ENCODE results near the gene KIDINS220. TPM values are rescaled to one million over a fixed set of nuclear protein-coding genes. Genes with fewer than 3 reads are reported as not detected.

KIDINS220 gene
- total RNA-seq, 2 experiments from 2014 or later, result 28.9 to 29.9 TPM

DNA sequence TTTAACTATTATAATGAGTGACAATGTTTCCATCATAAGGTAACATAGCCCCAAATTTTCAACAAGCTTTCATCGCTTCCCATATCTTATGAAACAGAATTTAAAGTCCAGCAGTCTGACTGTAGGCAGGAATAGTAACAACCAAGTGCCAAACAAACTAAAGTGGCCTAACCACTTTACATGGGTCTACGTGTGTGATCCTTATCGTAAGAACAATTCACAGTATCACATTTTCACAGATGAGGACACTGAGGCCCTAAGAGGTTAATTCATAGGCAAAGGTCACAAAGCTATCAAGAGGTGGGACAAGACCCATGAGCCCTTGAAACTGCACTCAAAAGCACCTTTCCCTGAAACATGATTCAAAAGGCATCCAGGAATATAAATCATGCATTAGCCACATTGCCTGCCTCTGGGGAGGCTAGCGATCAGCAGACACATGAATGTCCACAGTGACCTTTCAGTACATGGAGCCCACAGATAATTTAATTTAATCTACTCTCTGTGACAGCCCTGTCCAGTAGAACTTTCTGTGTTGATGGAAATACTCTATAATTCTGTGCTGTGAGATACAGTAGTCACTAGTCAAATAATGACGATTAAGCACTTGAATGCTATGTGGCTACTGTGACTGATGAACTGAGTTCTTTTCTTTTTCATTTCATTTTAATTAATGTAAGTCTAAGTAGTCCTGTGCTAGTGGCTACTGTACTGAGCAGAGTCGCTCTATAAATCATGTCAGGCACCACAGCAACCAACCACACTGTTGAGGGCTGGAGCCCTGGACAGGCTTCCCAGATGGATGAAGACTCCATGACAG is 30.3 kb downstream of the KIDINS220 start:
- no peak overlapping the region for H3K27ac Mint-ChIP-seq
- H3K4me1 Mint-ChIP-seq, result peaks cover 20% of the 10 kb centered on the region
- DNase-seq (no peak), ATAC-seq (no peak)
- CTCF ChIA-PET, result interaction anchor here (1.4 kb wide), 1 partner anchor 9 kb away, joined by 3 read pairs; no protein-coding TSS in a partner anchor
- H3K27me3 Mint-ChIP-seq, result no peaks in the 10 kb centered on the region
- H3K36me3 Mint-ChIP-seq, result peaks cover 53% of the 10 kb centered on the region
- H3K9me3 Mint-ChIP-seq (ENCODE audit: low read depth), result no peaks in the 10 kb centered on the region
- no peak overlapping the region for H3K4me3 Mint-ChIP-seq

DNA sequence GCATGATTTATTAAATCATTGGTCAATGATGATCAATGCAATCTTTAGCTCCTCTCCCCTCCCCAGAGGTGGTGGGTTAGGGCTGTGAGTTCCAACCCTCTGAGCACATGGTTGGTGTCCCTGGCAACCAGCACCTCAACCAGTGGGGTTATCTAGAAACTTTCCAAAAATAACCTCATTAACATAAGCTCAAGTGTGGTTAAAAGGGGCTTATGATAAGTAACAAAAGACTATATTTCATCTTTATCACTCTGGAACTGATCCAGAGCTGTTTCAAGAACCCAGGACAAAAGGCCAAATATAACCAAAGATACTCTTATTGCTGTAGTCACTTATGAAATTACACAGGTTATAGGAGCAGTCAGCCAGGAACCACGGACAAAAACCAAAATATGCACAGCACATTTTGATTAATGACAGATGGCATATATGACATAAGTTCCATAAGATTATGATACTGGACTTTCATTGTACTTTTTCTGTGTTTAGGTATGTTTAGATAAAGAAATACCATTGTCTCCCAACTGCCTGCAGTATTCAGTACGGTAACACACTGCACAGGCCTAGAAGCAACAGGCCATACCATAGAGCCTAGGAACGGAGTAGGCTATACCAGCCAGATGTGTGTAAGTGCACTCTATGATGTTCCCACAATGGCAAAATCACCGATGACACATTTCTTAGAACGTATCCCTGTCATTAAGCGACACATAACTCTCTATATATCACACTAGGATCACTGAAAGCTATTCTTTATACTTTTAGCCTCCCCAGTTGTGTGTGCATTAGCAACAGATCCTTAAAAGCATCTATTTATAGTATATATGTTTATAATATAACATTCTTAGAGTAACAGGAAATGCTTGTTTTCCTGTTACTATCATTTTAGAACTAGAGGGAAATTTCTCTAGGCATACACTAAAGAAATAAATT is 31.9 kb downstream of the KIDINS220 start:
- H3K4me1 Mint-ChIP-seq, result peaks cover 20% of the 10 kb centered on the region
- no peak overlapping the region for H3K4me3 Mint-ChIP-seq
- CTCF ChIA-PET, result interaction anchor here (0.8 to 1.4 kb wide), 2 partner anchors 10 to 93 kb away, joined by 3 read pairs; no protein-coding TSS in a partner anchor
- no peaks in the 10 kb centered on the region for H3K9me3 Mint-ChIP-seq (ENCODE audit: low read depth)
- H3K36me3 Mint-ChIP-seq, result peaks cover 55% of the 10 kb centered on the region
- ATAC-seq (no peak), DNase-seq (no peak)
- no peak overlapping the region for H3K27ac Mint-ChIP-seq
- H3K27me3 Mint-ChIP-seq, result no peaks in the 10 kb centered on the region

DNA sequence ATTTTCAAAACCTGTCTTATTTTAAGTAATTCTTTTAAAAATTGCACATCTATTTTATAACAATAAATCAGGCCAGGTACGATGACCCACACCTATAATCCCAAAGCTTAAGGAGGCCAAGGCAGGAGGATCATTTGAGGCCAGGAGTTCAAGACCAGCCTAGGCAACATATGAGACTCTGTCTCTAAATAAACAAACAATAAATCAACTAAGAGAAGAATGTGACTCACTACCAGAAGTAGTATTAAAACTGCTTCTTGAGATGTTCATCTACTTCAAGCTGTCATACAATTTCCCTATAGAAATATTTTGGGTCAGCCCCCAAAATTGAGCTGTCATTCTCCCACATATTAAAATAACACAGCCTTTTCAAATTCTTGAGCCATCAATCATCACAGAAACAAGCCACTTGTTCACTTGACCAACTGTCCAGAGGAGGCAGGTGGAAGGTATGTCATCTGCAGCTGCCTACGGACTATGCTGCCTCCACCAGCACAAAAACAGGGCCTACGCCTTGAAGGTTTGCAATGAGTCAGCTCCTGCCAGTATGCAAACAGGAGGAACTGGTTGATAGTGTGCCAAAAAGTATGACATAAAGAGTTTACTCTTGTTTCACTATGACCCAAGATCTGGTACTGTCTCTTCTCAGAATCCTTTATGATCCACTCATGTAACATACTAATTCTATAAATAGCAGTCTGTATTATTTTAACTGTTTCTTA is 33.6 kb downstream of the KIDINS220 start:
- ATAC-seq (peak; percentile 98), DNase-seq (peak; percentile 82)
- no peak overlapping the region for H3K4me3 Mint-ChIP-seq
- H3K27ac Mint-ChIP-seq, result peak overlapping the region; percentile 71
- peaks cover 22% of the 10 kb centered on the region for H3K4me1 Mint-ChIP-seq
- CTCF ChIA-PET, result interaction anchor here (0.7 to 1.1 kb wide), 3 partner anchors 10 to 33 kb away, joined by 3 to 4 read pairs (median 3); no protein-coding TSS in a partner anchor
- H3K27me3 Mint-ChIP-seq, result no peaks in the 10 kb centered on the region
- peaks cover 58% of the 10 kb centered on the region for H3K36me3 Mint-ChIP-seq
- H3K9me3 Mint-ChIP-seq (ENCODE audit: low read depth), result no peaks in the 10 kb centered on the region

DNA sequence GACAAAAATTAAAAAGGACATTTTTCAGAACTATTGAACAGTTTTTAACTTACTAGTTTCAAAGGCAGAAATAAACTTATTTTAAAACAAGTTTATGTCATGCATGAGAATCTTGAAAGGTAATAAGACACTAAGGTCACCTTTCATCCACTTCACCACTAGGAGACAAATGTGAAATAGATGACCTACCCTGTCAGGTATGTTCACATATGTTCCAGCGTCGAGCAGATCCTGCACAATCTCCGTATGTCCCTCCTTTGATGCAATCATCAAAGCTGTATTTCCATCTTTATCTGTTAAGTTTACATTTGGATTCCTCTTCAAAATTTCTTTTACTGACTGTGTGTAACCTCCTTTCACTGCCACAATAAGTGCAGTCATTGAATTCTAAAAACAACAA is 34.7 kb downstream of the KIDINS220 start:
- Mint-ChIP-seq H3K36me3 (peaks cover 65% of the 10 kb centered on the region), H3K4me3 (no peak overlapping the region), H3K27me3 (no peaks in the 10 kb centered on the region), H3K27ac (no peak overlapping the region), H3K4me1 (peaks cover 28% of the 10 kb centered on the region), H3K9me3 (ENCODE audit: low read depth) (no peaks in the 10 kb centered on the region)
- CTCF ChIA-PET, result no interaction called here
- DNase-seq (no peak), ATAC-seq (no peak)

DNA sequence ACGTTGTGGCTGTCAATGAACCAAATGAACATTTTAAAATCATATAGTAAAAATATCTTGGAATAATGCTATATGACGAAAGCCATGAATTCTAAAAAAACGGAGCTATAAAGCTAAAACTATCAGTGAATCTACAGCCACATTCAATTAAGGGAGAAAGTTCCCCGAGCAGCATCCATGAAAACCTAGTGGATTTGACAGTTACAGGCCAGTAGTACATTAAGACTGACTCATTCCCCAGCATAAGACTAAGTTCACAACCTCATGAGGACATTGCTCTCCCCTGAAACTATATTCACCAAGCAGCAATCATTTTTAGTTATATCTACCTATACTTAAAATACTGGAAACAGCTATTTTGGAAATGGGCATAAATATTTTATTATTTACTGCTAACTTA is 36.6 kb downstream of the KIDINS220 start:
- Mint-ChIP-seq H3K36me3 (peaks cover 65% of the 10 kb centered on the region), H3K4me1 (peaks cover 44% of the 10 kb centered on the region), H3K27me3 (no peaks in the 10 kb centered on the region), H3K27ac (no peak overlapping the region), H3K4me3 (no peak overlapping the region), H3K9me3 (ENCODE audit: low read depth) (no peaks in the 10 kb centered on the region)
- CTCF ChIA-PET, result no interaction called here
- DNase-seq, result no peak
- no peak for ATAC-seq

DNA sequence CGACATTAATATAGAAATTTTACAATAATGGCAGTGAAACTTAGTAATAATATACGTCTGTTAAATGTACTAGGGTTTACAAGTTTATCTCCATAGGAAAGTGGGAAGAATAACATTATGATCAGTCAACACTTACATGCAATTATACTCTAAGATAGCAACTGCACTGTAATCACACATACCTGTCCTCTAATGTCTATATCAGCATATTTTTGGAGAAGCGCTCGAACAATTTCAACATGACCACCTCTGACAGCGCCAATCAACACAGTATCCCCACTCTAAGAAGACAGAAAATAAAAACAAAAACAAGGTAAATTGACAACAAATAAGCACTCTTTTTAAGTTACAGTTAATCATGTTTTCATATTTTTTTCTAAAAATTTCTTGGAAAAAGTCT is 37.2 kb downstream of the KIDINS220 start:
- Mint-ChIP-seq H3K36me3 (peaks cover 59% of the 10 kb centered on the region), H3K27ac (no peak overlapping the region), H3K27me3 (no peaks in the 10 kb centered on the region), H3K9me3 (ENCODE audit: low read depth) (no peaks in the 10 kb centered on the region), H3K4me3 (no peak overlapping the region), H3K4me1 (peaks cover 42% of the 10 kb centered on the region)
- CTCF ChIA-PET, result no interaction called here
- DNase-seq (no peak), ATAC-seq (no peak)

DNA sequence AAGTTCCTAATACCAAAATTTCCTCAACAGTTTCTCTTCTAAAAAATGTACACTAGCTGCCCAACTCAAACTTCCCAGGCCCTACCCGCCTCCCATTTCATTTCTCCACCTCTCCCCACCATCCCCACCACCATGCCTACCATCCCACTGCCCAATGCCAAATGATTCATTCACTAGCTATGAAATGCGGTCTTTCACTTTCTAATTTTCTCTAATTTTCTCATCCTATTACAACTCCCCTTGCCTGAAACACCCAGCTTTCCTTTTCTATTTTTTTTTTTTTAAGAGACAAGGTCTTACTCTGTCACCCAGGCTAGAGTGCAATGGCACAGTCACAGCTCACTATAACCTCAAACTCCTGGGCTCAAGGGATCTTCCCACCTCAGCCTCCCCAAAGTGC is 38.4 kb downstream of the KIDINS220 start:
- ATAC-seq, result no peak
- H3K4me1 Mint-ChIP-seq, result peaks cover 31% of the 10 kb centered on the region
- H3K4me3 Mint-ChIP-seq, result no peak overlapping the region
- H3K27ac Mint-ChIP-seq, result no peak overlapping the region
- no peak for DNase-seq
- CTCF ChIA-PET, result no interaction called here
- H3K27me3 Mint-ChIP-seq, result no peaks in the 10 kb centered on the region
- peaks cover 61% of the 10 kb centered on the region for H3K36me3 Mint-ChIP-seq
- no peaks in the 10 kb centered on the region for H3K9me3 Mint-ChIP-seq (ENCODE audit: low read depth)

DNA sequence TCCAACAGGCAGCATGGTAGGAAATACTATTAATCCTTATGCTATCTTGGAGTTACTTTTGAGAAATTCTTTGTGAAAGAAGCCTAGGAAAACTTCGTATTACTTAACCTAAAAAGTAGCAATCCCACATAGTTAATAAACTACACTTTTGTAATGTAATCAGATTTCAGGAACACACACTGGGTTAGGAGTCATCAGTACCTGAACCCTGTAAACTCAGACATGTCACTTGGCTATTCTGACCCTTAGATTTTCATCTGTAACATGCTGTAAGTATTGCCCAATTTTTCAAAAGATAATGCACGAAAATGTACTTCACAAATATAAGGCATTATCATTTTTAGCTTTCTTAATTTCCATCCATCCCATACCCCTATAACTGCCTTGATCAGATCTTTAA is 39.0 kb downstream of the KIDINS220 start:
- CTCF ChIA-PET, result no interaction called here
- Mint-ChIP-seq H3K4me1 (peaks cover 27% of the 10 kb centered on the region), H3K36me3 (peaks cover 60% of the 10 kb centered on the region), H3K4me3 (no peak overlapping the region), H3K27ac (no peak overlapping the region), H3K27me3 (no peaks in the 10 kb centered on the region), H3K9me3 (ENCODE audit: low read depth) (no peaks in the 10 kb centered on the region)
- ATAC-seq (no peak), DNase-seq (no peak)

DNA sequence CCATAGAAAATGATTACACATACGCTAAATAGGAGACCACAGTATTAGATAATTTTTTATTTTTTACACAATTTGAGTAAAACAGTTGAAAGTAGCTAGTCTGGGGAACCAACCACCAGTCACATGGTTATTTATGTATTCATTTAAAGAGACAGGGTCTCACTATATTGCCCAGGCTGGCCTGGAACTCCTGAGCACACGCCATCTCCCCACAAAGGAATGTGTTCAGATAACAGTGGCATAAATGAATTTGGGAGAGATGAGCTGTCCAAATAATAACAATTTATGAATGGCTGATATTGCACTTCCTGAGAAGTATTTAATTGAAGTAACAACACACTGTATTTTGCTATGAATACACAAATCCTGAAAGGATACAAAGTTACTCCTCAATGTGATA is 39.7 kb downstream of the KIDINS220 start:
- no peak overlapping the region for H3K27ac Mint-ChIP-seq

DNA sequence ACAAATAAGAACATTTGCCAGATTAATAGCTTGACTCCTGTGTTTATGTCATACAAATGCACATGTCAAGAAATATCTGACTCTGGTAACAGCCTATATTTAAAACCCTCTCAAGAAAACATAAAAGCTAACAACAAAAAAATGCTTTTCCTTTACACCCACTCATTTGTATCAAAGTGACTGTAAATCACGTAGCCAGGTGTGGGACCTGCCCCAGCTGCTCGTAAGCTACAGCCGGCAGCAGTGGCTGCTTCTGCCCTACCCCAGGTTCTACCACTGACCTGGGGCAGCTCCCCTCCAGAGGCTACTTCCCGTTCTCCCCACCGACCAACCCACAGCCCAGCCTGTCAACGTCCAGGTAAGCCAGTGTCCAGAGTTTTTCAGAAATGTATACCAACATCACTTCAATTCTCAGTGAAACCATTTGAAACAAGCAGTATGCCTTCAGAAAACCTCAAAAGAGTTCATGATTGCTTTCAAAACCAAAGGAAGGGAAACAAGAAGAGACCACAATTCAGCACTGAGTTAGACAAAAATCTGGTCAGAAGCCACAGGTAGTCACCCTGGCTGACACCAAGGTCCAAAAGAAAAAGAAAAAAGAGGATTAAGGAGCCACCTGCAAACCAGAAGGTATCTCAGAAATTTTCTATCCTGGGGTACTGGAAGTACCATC is 40.4 kb downstream of the KIDINS220 start:
- Mint-ChIP-seq H3K27me3 (no peaks in the 10 kb centered on the region), H3K4me1 (peaks cover 24% of the 10 kb centered on the region), H3K27ac (peak overlapping the region; percentile 15), H3K4me3 (no peak overlapping the region), H3K36me3 (peaks cover 52% of the 10 kb centered on the region), H3K9me3 (ENCODE audit: low read depth) (no peaks in the 10 kb centered on the region)
- DNase-seq (peak; percentile 46), ATAC-seq (peak; percentile 72)
- CTCF ChIA-PET, result interaction anchor here (1.0 kb wide), 1 partner anchor 41 kb away, joined by 4 read pairs; the partner anchor contains the start of gene KIDINS220

More for the DNA sequence above, 39.7 kb downstream of the KIDINS220 start:
- DNase-seq (no peak), ATAC-seq (no peak)
- Mint-ChIP-seq H3K4me1 (peaks cover 27% of the 10 kb centered on the region), H3K9me3 (ENCODE audit: low read depth) (no peaks in the 10 kb centered on the region), H3K27me3 (no peaks in the 10 kb centered on the region), H3K36me3 (peaks cover 58% of the 10 kb centered on the region), H3K4me3 (no peak overlapping the region)
- CTCF ChIA-PET, result no interaction called here

DNA sequence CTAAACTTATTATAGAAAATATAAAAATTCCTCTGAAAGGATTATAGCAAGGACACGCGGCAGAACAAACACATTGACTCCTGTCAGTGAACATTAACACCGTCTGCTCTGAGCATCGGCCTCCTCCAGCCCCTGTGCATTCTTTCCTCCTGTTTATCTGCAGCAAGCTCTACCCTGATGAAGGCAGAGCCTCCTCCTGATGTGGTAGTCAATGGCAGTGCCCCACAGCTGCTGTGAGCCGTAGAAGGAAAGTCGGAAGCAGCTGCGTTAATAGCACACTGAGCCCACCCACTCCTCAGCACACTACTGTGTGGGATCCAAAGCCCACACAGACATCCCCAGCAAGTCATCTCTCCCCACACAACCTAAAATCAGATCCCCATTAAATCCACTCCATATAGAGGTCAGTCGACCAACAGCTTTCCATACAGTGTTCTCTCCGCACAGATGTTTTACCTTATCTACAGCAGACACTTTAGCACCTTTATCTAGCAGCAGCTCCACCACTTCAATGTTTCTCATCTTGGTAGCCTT is 41.0 kb downstream of the KIDINS220 start:
- no peak overlapping the region for H3K27ac Mint-ChIP-seq
- peaks cover 46% of the 10 kb centered on the region for H3K36me3 Mint-ChIP-seq
- H3K27me3 Mint-ChIP-seq, result no peaks in the 10 kb centered on the region
- no peak for ATAC-seq
- no peak overlapping the region for H3K4me3 Mint-ChIP-seq
- H3K4me1 Mint-ChIP-seq, result peaks cover 24% of the 10 kb centered on the region
- H3K9me3 Mint-ChIP-seq (ENCODE audit: low read depth), result no peaks in the 10 kb centered on the region
- DNase-seq, result no peak
- CTCF ChIA-PET, result interaction anchor here (1.0 kb wide), 1 partner anchor 41 kb away, joined by 4 read pairs; the partner anchor contains the start of gene KIDINS220

DNA sequence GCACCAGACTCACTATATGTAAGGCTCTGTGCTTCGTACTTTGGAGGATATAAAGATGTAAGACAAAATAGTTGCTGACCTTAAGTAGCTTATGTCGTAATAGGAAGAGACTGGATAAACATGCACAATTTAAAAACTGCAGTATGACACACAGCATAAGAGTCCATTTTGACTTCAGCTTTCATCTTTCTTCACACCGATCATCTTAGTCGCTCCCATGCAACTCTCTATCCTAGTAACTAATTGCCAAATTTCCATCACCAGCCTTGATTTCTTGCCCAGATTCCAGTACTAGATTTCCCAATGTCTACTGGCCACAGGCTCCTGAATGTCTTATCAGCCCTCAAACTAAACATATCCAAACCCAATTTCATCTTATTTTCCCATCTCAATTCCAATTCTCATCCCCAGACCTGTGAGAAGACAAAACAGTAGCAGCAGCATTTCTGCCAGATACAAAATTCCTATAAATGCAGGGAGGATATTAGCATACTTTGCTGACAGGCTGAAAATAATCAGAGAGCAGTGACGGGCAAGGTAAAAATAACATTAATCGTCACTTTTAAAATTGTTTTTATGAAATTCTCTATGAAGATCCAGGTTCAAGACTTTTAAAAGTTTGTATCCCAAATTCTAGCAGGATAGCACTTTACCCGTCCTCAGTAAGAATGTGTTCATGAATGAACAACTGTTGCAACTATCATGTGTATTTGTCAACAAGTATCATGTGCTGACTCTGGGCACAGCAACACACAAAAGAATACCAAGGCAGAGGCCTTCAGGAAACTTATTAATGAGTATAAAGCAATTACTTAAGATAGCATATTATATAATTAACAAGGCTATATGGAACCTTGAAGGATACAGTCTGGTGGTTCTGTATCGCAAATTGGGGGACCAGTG is 42.2 kb downstream of the KIDINS220 start:
- no peaks in the 10 kb centered on the region for H3K27me3 Mint-ChIP-seq
- no peak for ATAC-seq
- H3K36me3 Mint-ChIP-seq, result peaks cover 47% of the 10 kb centered on the region
- no peak overlapping the region for H3K4me3 Mint-ChIP-seq
- H3K9me3 Mint-ChIP-seq (ENCODE audit: low read depth), result no peaks in the 10 kb centered on the region
- H3K27ac Mint-ChIP-seq, result no peak overlapping the region
- DNase-seq, result no peak
- H3K4me1 Mint-ChIP-seq, result peaks cover 24% of the 10 kb centered on the region
- CTCF ChIA-PET, result no interaction called here

All from activated CD8-positive, alpha-beta memory T cell treated with anti-CD3 and anti-CD28 coated beads, Interleukin-2, amount 10 ng/mL, durations not matched to agents 7 days and 5 days (primary cell).